GM19025 (cell line): ENCODE data around the gene LRRC47.
A peak's percentile ranks its signal among the peaks of the same experiment; 100 is the strongest.
"Not testable (repeated sequence)": the region's sequence is repeated elsewhere in the genome, so short reads cannot be mapped to it uniquely, and the experiment has no call there.

Experiments used
- ATAC-seq: cut with Tn5 transposase; IDR thresholded peaks from one replicate; pipeline ENCODE4 v1.9.1; 2021; ENCODE audit warnings: mild to moderate bottlenecking, low read depth, moderate library complexity; ENCODE audit not compliant: unreplicated experiment

The LRRC47 gene

GRCh38 chr1:3752400-3752945, 43.8 kb downstream of the LRRC47 start, which contains the start of gene CCDC27:
Gene CCDC27, plus strand, starts transcription at chr1:3752450. Its CDS starts 32 bp downstream, at chr1:3752482.
- no peak for ATAC-seq

DNA sequence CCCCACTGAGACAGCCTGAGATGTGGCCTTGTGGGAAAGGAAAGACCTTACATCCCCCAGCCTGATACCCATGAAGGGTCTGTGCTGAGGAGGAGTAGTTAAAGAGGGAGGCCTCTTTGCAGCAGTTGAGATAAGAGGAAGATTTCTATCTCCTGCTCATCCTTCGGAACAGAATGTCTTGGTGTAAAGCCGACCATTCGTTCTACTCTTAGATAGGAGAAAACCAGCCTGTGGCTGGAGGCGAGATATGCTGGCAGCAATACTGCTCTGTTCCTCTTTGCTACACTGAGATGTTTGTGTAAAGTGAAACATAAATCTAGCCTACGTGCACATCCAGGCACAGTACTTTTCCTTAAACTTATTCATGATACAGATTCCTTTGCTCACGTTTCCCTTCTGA, 45.6 kb downstream of the LRRC47 start:
- no peak for ATAC-seq

- no peak for ATAC-seq
Observed at GRCh38 chr1:3749512-3749911, 46.8 kb downstream of the LRRC47 start.

GRCh38 chr1:3748316-3748900, 47.9 kb downstream of the LRRC47 start:
- not testable (repeated sequence) for ATAC-seq

GRCh38 chr1:3747903-3748302, 48.4 kb downstream of the LRRC47 start:
- no peak for ATAC-seq

GRCh38 chr1:3747522-3747848, 48.8 kb downstream of the LRRC47 start:
- no peak for ATAC-seq

GRCh38 chr1:3746830-3747521, 49.3 kb downstream of the LRRC47 start:
- ATAC-seq = peak; percentile 73

- ATAC-seq = no peak
Observed at GRCh38 chr1:3746389-3746829, 49.9 kb downstream of the LRRC47 start.

GRCh38 chr1:3745590-3746381, 50.5 kb downstream of the LRRC47 start:
- ATAC-seq = no peak

- no peak for ATAC-seq
Observed at GRCh38 chr1:3745071-3745470, 51.2 kb downstream of the LRRC47 start.

GRCh38 chr1:3744646-3745045, 51.7 kb downstream of the LRRC47 start:
- no peak for ATAC-seq

GRCh38 chr1:3743826-3744225, 52.5 kb downstream of the LRRC47 start:
- ATAC-seq = no peak

- ATAC-seq = no peak
Observed at GRCh38 chr1:3743421-3743820, 52.9 kb downstream of the LRRC47 start.

GRCh38 chr1:3742439-3743298, 53.6 kb downstream of the LRRC47 start:
- ATAC-seq = no peak

GRCh38 chr1:3741566-3742438, 54.5 kb downstream of the LRRC47 start:
- ATAC-seq = no peak

- ATAC-seq = no peak
Observed at GRCh38 chr1:3740752-3741151, 55.5 kb downstream of the LRRC47 start.

DNA sequence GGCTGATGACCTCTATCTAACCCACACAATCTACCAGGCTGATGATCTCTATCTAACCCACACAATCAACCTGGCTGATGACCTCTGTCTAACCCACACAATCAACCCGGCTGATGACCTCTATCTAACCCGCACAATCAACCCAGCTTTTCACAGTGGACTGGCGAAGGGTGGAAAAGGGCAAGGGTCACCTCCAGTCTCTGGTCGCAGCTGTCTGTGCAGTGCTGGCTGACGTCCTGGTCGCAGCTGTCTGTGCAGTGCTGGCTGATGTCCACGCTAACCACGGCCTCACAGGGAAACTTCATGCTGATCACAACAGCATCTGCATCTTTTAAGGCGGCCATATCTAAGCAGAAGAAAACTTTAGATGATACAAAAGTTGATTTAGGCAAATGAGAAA, 56.3 kb downstream of the LRRC47 start:
- ATAC-seq = no peak

- no peak for ATAC-seq
Observed at GRCh38 chr1:3738943-3739342, 57.4 kb downstream of the LRRC47 start.

GRCh38 chr1:3736708-3737107, 59.6 kb downstream of the LRRC47 start:
- no peak for ATAC-seq
